Measurements from ENCODE around the gene C7.

The C7 gene

DNA sequence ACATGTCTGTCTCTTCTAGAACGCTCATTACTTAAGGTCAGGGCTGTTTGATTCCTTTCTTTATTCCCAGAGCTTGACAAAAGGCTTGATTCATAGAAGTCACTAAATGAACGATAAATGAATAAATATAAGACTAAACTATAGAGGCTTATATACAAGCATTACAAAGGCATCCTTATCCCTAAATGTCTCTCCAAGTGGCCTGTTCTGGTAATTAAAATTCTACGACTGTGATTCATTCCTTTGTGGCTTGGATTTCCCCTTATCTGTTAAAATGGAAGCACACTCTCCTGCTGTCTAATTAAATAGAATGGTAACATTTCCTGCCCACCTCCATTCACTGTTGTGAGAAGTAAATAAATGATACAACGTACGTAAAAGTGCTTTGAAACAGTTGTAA is 49.5 kb downstream of the C7 start:
- H3K4me1 ChIP-seq (ENCODE audit: control insufficient read depth, insufficient read depth, low read length, poor library complexity, severe bottlenecking) = no peaks in the 10 kb centered on the region
- H3K27me3 ChIP-seq (replicated peaks; ENCODE audit: control insufficient read depth, insufficient read depth, low read length, poor library complexity, severe bottlenecking) = no peaks in the 10 kb centered on the region
- H3K9me3 ChIP-seq (ENCODE audit: control insufficient read depth, low read length) = no peaks in the 10 kb centered on the region
- DNase-seq = no peak
- H3K4me3 ChIP-seq (ENCODE audit: insufficient read depth, low read depth, low read length, poor library complexity, severe bottlenecking) = no peak overlapping the region
- no peaks in the 10 kb centered on the region for H3K36me3 ChIP-seq (ENCODE audit: control insufficient read depth, insufficient read depth, low read length)
- H3K27ac ChIP-seq (ENCODE audit: insufficient read depth, low read length, poor library complexity, severe bottlenecking) = no peak overlapping the region

DNA sequence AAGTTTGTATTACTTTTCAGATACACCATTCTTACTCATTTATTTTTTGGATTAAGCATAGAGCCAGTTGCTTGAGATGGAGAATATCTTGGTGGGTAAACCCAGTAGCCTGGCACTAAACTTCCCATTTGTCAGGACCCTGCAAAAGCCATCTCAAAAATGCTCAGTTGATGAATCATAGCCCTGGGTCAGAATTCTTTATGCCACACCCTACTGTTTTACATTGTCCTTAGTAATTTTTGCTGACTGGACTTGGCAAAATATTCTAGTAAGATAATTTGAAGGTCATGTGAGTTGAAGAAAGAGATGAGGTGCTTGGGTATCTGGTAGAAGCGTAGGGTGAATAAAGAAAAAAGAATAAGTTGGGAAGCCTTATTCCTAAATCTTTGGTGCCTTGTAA is 50.7 kb downstream of the C7 start:
- no peaks in the 10 kb centered on the region for H3K4me1 ChIP-seq (ENCODE audit: control insufficient read depth, insufficient read depth, low read length, poor library complexity, severe bottlenecking)
- DNase-seq = no peak
- H3K27ac ChIP-seq (ENCODE audit: insufficient read depth, low read length, poor library complexity, severe bottlenecking) = no peak overlapping the region
- no peaks in the 10 kb centered on the region for H3K9me3 ChIP-seq (ENCODE audit: control insufficient read depth, low read length)
- no peak overlapping the region for H3K4me3 ChIP-seq (ENCODE audit: insufficient read depth, low read depth, low read length, poor library complexity, severe bottlenecking)
- no peaks in the 10 kb centered on the region for H3K36me3 ChIP-seq (ENCODE audit: control insufficient read depth, insufficient read depth, low read length)
- H3K27me3 ChIP-seq (replicated peaks; ENCODE audit: control insufficient read depth, insufficient read depth, low read length, poor library complexity, severe bottlenecking) = no peaks in the 10 kb centered on the region

DNA sequence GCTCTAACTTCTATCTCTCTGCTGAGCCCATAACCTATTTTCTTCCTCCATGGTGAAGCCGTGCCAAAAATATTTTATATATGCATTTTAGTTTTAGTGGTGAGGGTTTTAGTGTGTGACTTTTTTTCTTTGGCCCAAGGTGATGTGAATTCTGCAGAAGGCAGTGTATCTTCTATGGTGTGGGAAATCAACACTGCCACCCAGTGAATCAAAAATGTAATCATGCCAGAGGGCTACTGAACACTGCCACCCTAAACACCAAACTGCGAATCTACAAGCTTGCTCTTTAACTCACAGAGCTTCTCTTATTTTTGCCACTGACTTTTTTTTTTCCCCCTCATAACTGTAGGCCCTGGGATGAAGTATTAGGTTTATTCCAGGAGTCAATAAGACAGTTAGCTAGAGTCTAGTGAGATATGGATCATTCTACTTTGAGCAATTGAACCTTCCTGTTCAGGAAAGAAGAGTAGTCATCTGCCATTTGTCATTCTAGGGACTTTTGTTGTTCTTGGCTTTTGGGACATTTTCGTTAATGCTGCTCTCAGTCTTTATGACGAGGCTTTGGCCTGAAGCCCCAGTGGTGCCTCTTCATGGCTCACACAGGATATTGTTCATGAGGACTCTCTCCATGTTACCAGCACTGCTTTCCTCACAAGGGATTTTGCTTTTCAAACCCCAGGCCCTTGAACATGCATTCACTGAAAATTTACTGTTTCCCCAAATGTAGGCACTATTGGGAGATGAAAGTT is 53.1 kb downstream of the C7 start:
- Histone ChIP-seq H3K27ac (ENCODE audit: insufficient read depth, low read length, poor library complexity, severe bottlenecking) (no peak overlapping the region), H3K27me3 (replicated peaks; ENCODE audit: control insufficient read depth, insufficient read depth, low read length, poor library complexity, severe bottlenecking) (no peaks in the 10 kb centered on the region), H3K9me3 (ENCODE audit: control insufficient read depth, low read length) (no peaks in the 10 kb centered on the region), H3K4me1 (ENCODE audit: control insufficient read depth, insufficient read depth, low read length, poor library complexity, severe bottlenecking) (no peaks in the 10 kb centered on the region), H3K36me3 (ENCODE audit: control insufficient read depth, insufficient read depth, low read length) (no peaks in the 10 kb centered on the region), H3K4me3 (ENCODE audit: insufficient read depth, low read depth, low read length, poor library complexity, severe bottlenecking) (no peak overlapping the region)
- DNase-seq = no peak

DNA sequence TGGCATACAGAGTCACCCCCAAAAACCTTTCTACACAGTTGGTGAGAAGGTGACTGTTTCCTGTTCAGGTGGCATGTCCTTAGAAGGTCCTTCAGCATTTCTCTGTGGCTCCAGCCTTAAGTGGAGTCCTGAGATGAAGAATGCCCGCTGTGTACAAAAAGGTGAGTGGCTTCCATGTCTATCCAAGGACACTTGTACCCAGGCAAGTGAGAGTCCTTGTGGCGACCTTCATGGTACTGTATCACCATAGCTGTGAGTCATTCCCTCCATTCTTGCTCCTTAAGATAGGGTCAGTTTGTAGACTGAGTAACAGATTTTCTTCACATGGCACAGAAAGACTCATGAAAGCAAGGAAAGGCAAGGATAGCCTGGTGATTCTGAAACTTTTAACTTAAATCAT is 63.1 kb downstream of the C7 start:
- Histone ChIP-seq H3K9me3 (ENCODE audit: control insufficient read depth, low read length) (no peaks in the 10 kb centered on the region), H3K4me1 (ENCODE audit: control insufficient read depth, insufficient read depth, low read length, poor library complexity, severe bottlenecking) (no peaks in the 10 kb centered on the region), H3K27ac (ENCODE audit: insufficient read depth, low read length, poor library complexity, severe bottlenecking) (no peak overlapping the region), H3K4me3 (ENCODE audit: insufficient read depth, low read depth, low read length, poor library complexity, severe bottlenecking) (no peak overlapping the region), H3K27me3 (replicated peaks; ENCODE audit: control insufficient read depth, insufficient read depth, low read length, poor library complexity, severe bottlenecking) (no peaks in the 10 kb centered on the region), H3K36me3 (ENCODE audit: control insufficient read depth, insufficient read depth, low read length) (no peaks in the 10 kb centered on the region)
- no peak for DNase-seq

DNA sequence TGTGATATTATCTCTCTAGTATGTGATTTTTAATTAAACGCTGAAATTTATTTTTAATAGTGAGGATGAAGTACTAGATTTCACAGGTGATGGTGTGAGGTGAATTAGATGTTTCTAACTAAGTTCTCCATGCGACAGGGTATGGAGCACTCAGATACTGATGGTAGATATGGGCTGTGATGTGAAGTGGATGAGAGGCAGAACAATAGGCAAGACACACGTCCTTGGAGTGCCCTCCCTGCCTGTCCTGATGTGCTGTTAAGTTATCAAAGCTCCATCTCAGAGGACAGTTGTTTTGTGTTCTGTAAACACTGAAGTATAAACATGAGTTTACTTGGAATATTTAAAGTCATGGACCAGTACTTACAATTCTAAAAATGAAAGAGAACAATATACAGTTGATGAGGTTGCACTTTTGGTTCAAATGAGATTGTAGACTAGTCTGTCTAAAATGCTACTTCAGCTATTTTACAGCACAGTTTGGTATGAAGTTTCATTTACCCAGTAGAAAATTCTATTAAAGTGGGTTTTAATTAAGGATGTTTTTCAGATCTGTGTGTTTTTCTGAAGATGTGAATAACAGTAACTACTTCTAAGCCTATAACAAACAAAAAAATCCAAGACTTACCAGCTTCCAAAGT is 64.2 kb downstream of the C7 start:
- H3K4me1 ChIP-seq (ENCODE audit: control insufficient read depth, insufficient read depth, low read length, poor library complexity, severe bottlenecking) = no peaks in the 10 kb centered on the region
- H3K36me3 ChIP-seq (ENCODE audit: control insufficient read depth, insufficient read depth, low read length) = no peaks in the 10 kb centered on the region
- no peak overlapping the region for H3K4me3 ChIP-seq (ENCODE audit: insufficient read depth, low read depth, low read length, poor library complexity, severe bottlenecking)
- DNase-seq = no peak
- no peak overlapping the region for H3K27ac ChIP-seq (ENCODE audit: insufficient read depth, low read length, poor library complexity, severe bottlenecking)
- no peaks in the 10 kb centered on the region for H3K27me3 ChIP-seq (replicated peaks; ENCODE audit: control insufficient read depth, insufficient read depth, low read length, poor library complexity, severe bottlenecking)
- H3K9me3 ChIP-seq (ENCODE audit: control insufficient read depth, low read length) = no peaks in the 10 kb centered on the region

DNA sequence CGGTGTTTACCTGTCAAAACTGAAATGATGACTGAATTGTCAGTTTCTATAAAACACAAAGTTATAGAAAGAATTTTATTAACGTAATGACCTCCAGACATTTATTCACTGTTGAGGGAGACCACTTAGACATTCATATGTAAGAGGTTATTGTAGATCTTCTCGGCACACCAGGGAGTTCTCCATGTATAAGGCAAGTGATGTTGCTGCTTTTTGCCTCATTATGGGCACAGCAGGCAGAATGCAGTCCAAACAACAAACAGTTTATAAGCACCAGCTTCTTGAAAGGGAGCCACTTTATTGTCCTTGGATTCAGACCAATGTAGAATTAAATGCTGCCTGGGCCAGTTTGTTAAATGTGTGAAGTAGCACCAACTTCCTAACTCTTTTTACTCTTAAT is 66.7 kb downstream of the C7 start:
- no peak for DNase-seq

DNA sequence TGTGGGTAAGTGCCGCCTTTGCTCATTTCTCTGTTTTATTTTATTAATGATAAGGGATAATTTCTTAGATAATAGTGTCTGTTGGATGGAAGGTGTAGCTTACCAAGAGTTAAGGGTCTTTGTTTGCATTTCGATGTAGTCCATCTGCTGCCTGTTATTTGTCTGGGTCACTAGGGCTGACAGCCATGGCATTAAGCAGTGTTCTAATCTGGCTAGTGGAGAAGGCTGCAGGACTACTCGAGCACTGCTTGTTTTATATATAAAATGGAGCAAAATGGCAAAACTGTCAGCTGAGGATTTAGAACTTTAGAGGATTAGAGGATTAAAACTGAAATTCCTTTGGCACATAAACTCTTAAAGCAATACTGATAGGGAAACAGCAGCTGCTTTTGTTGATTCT is 67.5 kb downstream of the C7 start:
- no peaks in the 10 kb centered on the region for H3K27me3 ChIP-seq (replicated peaks; ENCODE audit: control insufficient read depth, insufficient read depth, low read length, poor library complexity, severe bottlenecking)
- H3K9me3 ChIP-seq (ENCODE audit: control insufficient read depth, low read length) = no peaks in the 10 kb centered on the region
- H3K36me3 ChIP-seq (ENCODE audit: control insufficient read depth, insufficient read depth, low read length) = no peaks in the 10 kb centered on the region
- no peaks in the 10 kb centered on the region for H3K4me1 ChIP-seq (ENCODE audit: control insufficient read depth, insufficient read depth, low read length, poor library complexity, severe bottlenecking)
- no peak overlapping the region for H3K4me3 ChIP-seq (ENCODE audit: insufficient read depth, low read depth, low read length, poor library complexity, severe bottlenecking)
- no peak for DNase-seq
- no peak overlapping the region for H3K27ac ChIP-seq (ENCODE audit: insufficient read depth, low read length, poor library complexity, severe bottlenecking)

More for the DNA sequence above, 66.7 kb downstream of the C7 start:
- no peaks in the 10 kb centered on the region for H3K36me3 ChIP-seq (ENCODE audit: control insufficient read depth, insufficient read depth, low read length)
- no peak overlapping the region for H3K27ac ChIP-seq (ENCODE audit: insufficient read depth, low read length, poor library complexity, severe bottlenecking)
- H3K27me3 ChIP-seq (replicated peaks; ENCODE audit: control insufficient read depth, insufficient read depth, low read length, poor library complexity, severe bottlenecking) = no peaks in the 10 kb centered on the region
- no peaks in the 10 kb centered on the region for H3K9me3 ChIP-seq (ENCODE audit: control insufficient read depth, low read length)
- H3K4me1 ChIP-seq (ENCODE audit: control insufficient read depth, insufficient read depth, low read length, poor library complexity, severe bottlenecking) = no peaks in the 10 kb centered on the region
- H3K4me3 ChIP-seq (ENCODE audit: insufficient read depth, low read depth, low read length, poor library complexity, severe bottlenecking) = no peak overlapping the region

DNA sequence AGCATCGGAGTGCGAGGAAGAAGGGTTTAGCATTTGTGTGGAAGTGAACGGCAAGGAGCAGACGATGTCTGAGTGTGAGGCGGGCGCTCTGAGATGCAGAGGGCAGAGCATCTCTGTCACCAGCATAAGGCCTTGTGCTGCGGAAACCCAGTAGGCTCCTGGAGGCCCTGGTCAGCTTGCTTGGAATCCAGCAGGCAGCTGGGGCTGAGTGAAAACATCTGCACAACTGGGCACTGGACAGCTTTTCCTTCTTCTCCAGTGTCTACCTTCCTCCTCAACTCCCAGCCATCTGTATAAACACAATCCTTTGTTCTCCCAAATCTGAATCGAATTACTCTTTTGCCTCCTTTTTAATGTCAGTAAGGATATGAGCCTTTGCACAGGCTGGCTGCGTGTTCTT is 72.1 kb downstream of the C7 start:
- Histone ChIP-seq H3K27me3 (replicated peaks; ENCODE audit: control insufficient read depth, insufficient read depth, low read length, poor library complexity, severe bottlenecking) (no peaks in the 10 kb centered on the region), H3K4me3 (ENCODE audit: insufficient read depth, low read depth, low read length, poor library complexity, severe bottlenecking) (no peak overlapping the region), H3K4me1 (ENCODE audit: control insufficient read depth, insufficient read depth, low read length, poor library complexity, severe bottlenecking) (no peaks in the 10 kb centered on the region), H3K9me3 (ENCODE audit: control insufficient read depth, low read length) (no peaks in the 10 kb centered on the region), H3K27ac (ENCODE audit: insufficient read depth, low read length, poor library complexity, severe bottlenecking) (no peak overlapping the region), H3K36me3 (ENCODE audit: control insufficient read depth, insufficient read depth, low read length) (no peaks in the 10 kb centered on the region)
- DNase-seq = no peak

DNA sequence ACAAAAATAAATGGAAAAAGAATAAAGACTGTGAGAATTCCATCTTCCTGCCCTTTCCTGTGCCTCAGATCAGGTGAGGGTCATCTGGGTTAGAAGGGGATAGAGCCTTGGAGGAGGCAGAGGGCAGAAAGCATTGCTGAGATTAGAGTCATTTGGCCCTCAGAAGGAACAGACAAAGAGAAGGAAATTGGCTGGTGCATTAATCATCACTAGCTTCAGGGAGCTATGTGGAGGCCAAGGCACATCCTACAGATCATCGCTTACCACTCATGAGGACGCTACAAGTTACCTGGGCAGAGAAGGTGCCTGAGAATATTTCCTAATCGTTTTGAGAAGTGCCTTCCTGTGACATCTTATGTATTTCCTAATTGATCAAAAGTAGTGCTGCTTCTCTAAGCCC is 74.5 kb downstream of the C7 start:
- no peaks in the 10 kb centered on the region for H3K4me1 ChIP-seq (ENCODE audit: control insufficient read depth, insufficient read depth, low read length, poor library complexity, severe bottlenecking)
- DNase-seq = no peak
- H3K9me3 ChIP-seq (ENCODE audit: control insufficient read depth, low read length) = no peaks in the 10 kb centered on the region
- no peaks in the 10 kb centered on the region for H3K36me3 ChIP-seq (ENCODE audit: control insufficient read depth, insufficient read depth, low read length)
- H3K27ac ChIP-seq (ENCODE audit: insufficient read depth, low read length, poor library complexity, severe bottlenecking) = no peak overlapping the region
- no peak overlapping the region for H3K4me3 ChIP-seq (ENCODE audit: insufficient read depth, low read depth, low read length, poor library complexity, severe bottlenecking)
- no peaks in the 10 kb centered on the region for H3K27me3 ChIP-seq (replicated peaks; ENCODE audit: control insufficient read depth, insufficient read depth, low read length, poor library complexity, severe bottlenecking)

DNA sequence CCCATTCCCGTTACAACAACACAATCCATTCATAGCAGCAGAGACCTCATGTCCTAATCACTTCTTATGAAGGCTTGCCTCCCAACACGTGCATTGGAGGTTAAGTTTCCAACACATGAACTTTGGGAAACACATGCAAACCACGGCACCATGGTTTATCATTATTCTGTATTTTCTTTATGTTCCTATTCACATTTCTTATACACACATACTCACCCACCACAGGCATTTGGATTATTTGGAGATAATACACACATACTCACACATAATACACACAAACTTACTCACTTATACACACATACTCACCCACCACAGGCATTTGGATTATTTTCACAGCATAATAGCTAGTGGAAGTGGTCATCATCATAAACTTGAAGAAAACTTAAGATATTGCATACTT is 75.6 kb downstream of the C7 start:
- Histone ChIP-seq H3K4me1 (ENCODE audit: control insufficient read depth, insufficient read depth, low read length, poor library complexity, severe bottlenecking) (no peaks in the 10 kb centered on the region), H3K27me3 (replicated peaks; ENCODE audit: control insufficient read depth, insufficient read depth, low read length, poor library complexity, severe bottlenecking) (no peaks in the 10 kb centered on the region), H3K4me3 (ENCODE audit: insufficient read depth, low read depth, low read length, poor library complexity, severe bottlenecking) (no peak overlapping the region), H3K27ac (ENCODE audit: insufficient read depth, low read length, poor library complexity, severe bottlenecking) (no peak overlapping the region), H3K36me3 (ENCODE audit: control insufficient read depth, insufficient read depth, low read length) (no peaks in the 10 kb centered on the region), H3K9me3 (ENCODE audit: control insufficient read depth, low read length) (no peaks in the 10 kb centered on the region)
- DNase-seq = no peak

Measured in effector memory CD4-positive, alpha-beta T cell (primary cell).